HG03066 (cell line): ENCODE measurements around the gene DPP9.

Experiments used
- ATAC-seq: cut with Tn5 transposase; IDR thresholded peaks from one replicate; pipeline ENCODE4 v1.9.1; 2021; ENCODE audit warnings: low read depth; ENCODE audit not compliant: unreplicated experiment

The DPP9 gene

GRCh38 chr19:4712771-4713170, 10.9 kb downstream of the DPP9 start:
- no peak for ATAC-seq

GRCh38 chr19:4711211-4711610, 12.4 kb downstream of the DPP9 start:
- ATAC-seq = no peak

- ATAC-seq = no peak
These were observed 13.4 kb downstream of the DPP9 start for GRCh38 chr19:4710281-4710600.

GRCh38 chr19:4709440-4710280, 14.0 kb downstream of the DPP9 start:
- ATAC-seq = no peak

- no peak for ATAC-seq
These were observed 15.5 kb downstream of the DPP9 start for GRCh38 chr19:4707956-4708650.

GRCh38 chr19:4707322-4707721, 16.3 kb downstream of the DPP9 start:
- no peak for ATAC-seq

- ATAC-seq = no peak
These were observed 18.1 kb downstream of the DPP9 start for GRCh38 chr19:4705413-4706131.

- no peak for ATAC-seq
These were observed 19.3 kb downstream of the DPP9 start for GRCh38 chr19:4704317-4704673.

- ATAC-seq = no peak
These were observed 19.8 kb downstream of the DPP9 start for GRCh38 chr19:4703671-4704316.

- ATAC-seq = no peak
These were observed 20.9 kb downstream of the DPP9 start for GRCh38 chr19:4702764-4703163.

- ATAC-seq = no peak
These were observed 22.1 kb downstream of the DPP9 start for GRCh38 chr19:4701557-4701956.

GRCh38 chr19:4700693-4700970, 23.0 kb downstream of the DPP9 start:
- ATAC-seq = no peak

GRCh38 chr19:4699826-4700692, 23.6 kb downstream of the DPP9 start:
- no peak for ATAC-seq

GRCh38 chr19:4697304-4697703, 26.3 kb downstream of the DPP9 start:
- ATAC-seq = no peak

GRCh38 chr19:4695224-4695731, 28.4 kb downstream of the DPP9 start:
- no peak for ATAC-seq

GRCh38 chr19:4694211-4694987, 29.2 kb downstream of the DPP9 start:
- no peak for ATAC-seq

GRCh38 chr19:4693471-4694121, 30.0 kb downstream of the DPP9 start:
- no peak for ATAC-seq

GRCh38 chr19:4693078-4693350, 30.6 kb downstream of the DPP9 start:
- no peak for ATAC-seq
